ENCODE measurements around the gene HK1. TPM values are rescaled to one million over a fixed set of nuclear protein-coding genes. Genes with fewer than 3 reads are reported as not detected.
A peak's percentile ranks its signal among the peaks of the same experiment; 100 is the strongest.

HK1 gene
- total and polyA plus RNA-seq, 10 donors = 19.0 to 108 (median 63.4) TPM

DNA sequence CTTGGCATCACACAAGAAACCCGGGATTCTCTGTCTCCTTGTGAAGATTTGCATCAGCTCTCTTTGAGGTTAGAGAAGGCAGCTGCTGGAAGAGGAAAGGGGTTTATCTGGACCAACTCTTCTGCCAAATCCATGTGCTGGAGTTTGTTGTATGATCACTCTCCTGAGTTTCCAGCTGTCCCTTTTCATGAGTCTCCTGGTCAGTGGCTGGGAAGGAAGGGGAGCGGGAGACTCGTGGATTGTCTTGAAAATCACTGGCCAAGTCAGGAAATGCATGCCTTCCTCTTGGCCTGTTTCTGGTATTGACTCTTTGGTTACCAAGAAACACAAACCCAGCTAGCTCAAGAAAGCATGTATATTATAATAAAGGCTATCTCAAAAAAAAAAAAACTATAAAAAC, 99.6 kb downstream of the HK1 start:
- intact Hi-C loops (cut with DNase I; ENCODE audit: low total_unique reads) = no loop called here
- TF ChIP-seq POLR2A (IDR thresholded peaks at IDR 0.05) (no peak), POLR2AphosphoS5 (IDR thresholded peaks at IDR 0.05) (no peak)
- TF ChIP-seq, protein P1, sequence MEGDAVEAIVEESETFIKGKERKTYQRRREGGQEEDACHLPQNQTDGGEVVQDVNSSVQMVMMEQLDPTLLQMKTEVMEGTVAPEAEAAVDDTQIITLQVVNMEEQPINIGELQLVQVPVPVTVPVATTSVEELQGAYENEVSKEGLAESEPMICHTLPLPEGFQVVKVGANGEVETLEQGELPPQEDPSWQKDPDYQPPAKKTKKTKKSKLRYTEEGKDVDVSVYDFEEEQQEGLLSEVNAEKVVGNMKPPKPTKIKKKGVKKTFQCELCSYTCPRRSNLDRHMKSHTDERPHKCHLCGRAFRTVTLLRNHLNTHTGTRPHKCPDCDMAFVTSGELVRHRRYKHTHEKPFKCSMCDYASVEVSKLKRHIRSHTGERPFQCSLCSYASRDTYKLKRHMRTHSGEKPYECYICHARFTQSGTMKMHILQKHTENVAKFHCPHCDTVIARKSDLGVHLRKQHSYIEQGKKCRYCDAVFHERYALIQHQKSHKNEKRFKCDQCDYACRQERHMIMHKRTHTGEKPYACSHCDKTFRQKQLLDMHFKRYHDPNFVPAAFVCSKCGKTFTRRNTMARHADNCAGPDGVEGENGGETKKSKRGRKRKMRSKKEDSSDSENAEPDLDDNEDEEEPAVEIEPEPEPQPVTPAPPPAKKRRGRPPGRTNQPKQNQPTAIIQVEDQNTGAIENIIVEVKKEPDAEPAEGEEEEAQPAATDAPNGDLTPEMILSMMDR (IDR thresholded peaks at IDR 0.05 in 8 of 11, conservative IDR thresholded peaks at IDR 0.05 in 3 of 11) = no peak
- Histone ChIP-seq H3K27ac (no peak overlapping the region), H3K4me3 (no peak overlapping the region), H3K27me3 (replicated peaks in 1 of 7) (no peaks in the 10 kb centered on the region), H3K4me1 (peaks cover 0 to 22% (median 4%) of the 10 kb centered on the region in 6 donors), H3K9me3 (no peaks in the 10 kb centered on the region), H3K36me3 (peaks cover 6 to 100% (median 74%) of the 10 kb centered on the region in 6 donors)
- DNase-seq = no peak
- 53 to 74% (median 61%) methylated on average over 3 of the region's 3 CpGs for WGBS, 5 donors

DNA sequence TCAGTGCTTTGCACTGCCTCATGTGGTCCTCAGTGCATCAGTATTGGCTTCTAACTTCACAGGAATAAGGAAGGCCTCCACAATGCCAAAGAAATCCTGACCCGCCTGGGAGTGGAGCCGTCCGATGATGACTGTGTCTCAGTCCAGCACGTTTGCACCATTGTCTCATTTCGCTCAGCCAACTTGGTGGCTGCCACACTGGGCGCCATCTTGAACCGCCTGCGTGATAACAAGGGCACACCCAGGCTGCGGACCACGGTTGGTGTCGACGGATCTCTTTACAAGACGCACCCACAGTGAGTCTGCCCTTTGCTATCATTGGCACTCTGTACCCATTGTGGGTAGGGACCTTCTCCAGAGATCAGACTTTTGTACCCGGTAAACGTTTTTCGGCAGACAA, 101.5 kb downstream of the HK1 start:
- TF ChIP-seq POLR2A (IDR thresholded peaks at IDR 0.05) (no peak), POLR2AphosphoS5 (IDR thresholded peaks at IDR 0.05) (peak in 1 of 3 donors; percentile 50)
- 96 to 98% (median 97%) methylated on average over 16 of the region's 16 CpGs for WGBS, 5 donors
- H3K4me3 ChIP-seq = no peak overlapping the region
- H3K4me1 ChIP-seq = peaks cover 0 to 22% (median 4%) of the 10 kb centered on the region in 6 donors
- H3K27ac ChIP-seq = no peak overlapping the region
- no peaks in the 10 kb centered on the region for H3K27me3 ChIP-seq (replicated peaks in 1 of 7)
- intact Hi-C loops (cut with DNase I; ENCODE audit: low total_unique reads) = no loop called here
- H3K9me3 ChIP-seq = no peaks in the 10 kb centered on the region
- peaks cover 13 to 100% (median 80%) of the 10 kb centered on the region in 6 donors for H3K36me3 ChIP-seq
- no peak for DNase-seq

DNA sequence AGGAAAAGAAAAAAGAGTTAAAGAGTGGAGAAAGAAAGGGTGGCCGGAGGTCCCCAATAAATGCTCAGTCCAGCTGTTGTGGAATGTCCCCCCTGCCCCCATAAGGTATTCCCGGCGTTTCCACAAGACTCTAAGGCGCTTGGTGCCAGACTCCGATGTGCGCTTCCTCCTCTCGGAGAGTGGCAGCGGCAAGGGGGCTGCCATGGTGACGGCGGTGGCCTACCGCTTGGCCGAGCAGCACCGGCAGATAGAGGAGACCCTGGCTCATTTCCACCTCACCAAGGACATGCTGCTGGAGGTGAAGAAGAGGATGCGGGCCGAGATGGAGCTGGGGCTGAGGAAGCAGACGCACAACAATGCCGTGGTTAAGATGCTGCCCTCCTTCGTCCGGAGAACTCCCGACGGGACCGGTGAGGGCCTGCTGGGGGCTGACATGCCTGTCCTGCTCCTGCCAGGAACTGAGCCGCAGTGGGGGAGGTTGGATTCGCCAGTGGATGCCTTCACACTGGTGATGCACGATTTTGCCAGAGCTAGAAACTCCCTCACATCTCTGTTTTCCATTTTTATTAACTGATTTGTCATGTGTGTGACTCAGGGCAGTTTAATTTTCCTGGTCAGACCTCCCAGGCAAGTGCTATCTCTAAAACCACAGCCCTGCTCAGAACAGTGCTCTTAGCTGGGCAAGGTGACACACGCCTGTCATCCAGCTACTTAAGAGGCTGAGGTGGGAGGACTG, 104.3 kb downstream of the HK1 start:
- peaks cover 13 to 100% (median 89%) of the 10 kb centered on the region in 6 donors for H3K36me3 ChIP-seq
- no peak overlapping the region for H3K4me3 ChIP-seq
- H3K9me3 ChIP-seq = no peaks in the 10 kb centered on the region
- no peak overlapping the region for H3K27ac ChIP-seq
- H3K4me1 ChIP-seq = peaks cover 0 to 9% (median 0%) of the 10 kb centered on the region in 6 donors
- no peaks in the 10 kb centered on the region for H3K27me3 ChIP-seq (replicated peaks in 1 of 7)
- WGBS, 5 donors = 87 to 95% (median 94%) methylated on average over 24 to 26 of the region's 26 CpGs
- peak in 1 of 3 donors; percentile 41 for TF ChIP-seq POLR2AphosphoS5 (IDR thresholded peaks at IDR 0.05)
- TF ChIP-seq, protein P1 (IDR thresholded peaks at IDR 0.05 in 8 of 11, conservative IDR thresholded peaks at IDR 0.05 in 3 of 11) = no peak
- intact Hi-C loops (cut with DNase I; ENCODE audit: low total_unique reads) = no loop called here
- no peak for DNase-seq

DNA sequence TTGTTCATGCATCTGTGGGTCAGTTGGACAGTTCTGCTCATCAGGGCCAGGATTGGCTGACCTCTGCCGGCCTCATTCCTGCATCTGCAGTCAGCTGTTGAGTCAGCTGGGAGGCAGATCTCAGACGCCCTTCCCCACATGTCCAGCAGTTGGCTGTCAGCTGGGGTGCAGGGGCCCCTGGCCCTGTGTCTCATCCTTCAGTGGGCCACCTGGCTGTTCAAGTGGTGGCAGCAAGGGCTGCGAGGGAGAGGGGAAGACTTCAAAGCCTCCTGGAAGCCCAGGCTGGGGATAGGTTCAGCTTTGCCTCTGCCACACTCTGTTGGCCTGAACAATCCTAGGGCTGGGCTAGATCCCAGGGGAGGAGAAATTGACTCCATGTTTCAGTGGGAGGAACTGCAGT, 105.3 kb downstream of the HK1 start:
- Histone ChIP-seq H3K27me3 (replicated peaks in 1 of 7) (no peaks in the 10 kb centered on the region), H3K4me3 (no peak overlapping the region), H3K9me3 (no peaks in the 10 kb centered on the region), H3K4me1 (no peaks in the 10 kb centered on the region), H3K27ac (no peak overlapping the region), H3K36me3 (peaks cover 13 to 100% (median 92%) of the 10 kb centered on the region in 6 donors)
- DNase-seq = no peak
- intact Hi-C loops (cut with DNase I; ENCODE audit: low total_unique reads) = no loop called here
- TF ChIP-seq POLR2AphosphoS5 (IDR thresholded peaks at IDR 0.05) (peak in 1 of 3 donors; percentile 39), POLR2A (IDR thresholded peaks at IDR 0.05) (no peak)
- TF ChIP-seq, protein P1 (IDR thresholded peaks at IDR 0.05 in 8 of 11, conservative IDR thresholded peaks at IDR 0.05 in 3 of 11) = no peak
- 54 to 82% (median 81%) methylated on average over 3 of the region's 3 CpGs for WGBS, 5 donors
